HG02623 (cell line): ENCODE data around the gene FBLN5.

Experiments
- ATAC-seq: cut with Tn5 transposase; IDR thresholded peaks from one replicate; pipeline ENCODE4 v1.9.1; 2021; ENCODE audit warnings: moderate library complexity; ENCODE audit not compliant: unreplicated experiment

Gene FBLN5, protein sequence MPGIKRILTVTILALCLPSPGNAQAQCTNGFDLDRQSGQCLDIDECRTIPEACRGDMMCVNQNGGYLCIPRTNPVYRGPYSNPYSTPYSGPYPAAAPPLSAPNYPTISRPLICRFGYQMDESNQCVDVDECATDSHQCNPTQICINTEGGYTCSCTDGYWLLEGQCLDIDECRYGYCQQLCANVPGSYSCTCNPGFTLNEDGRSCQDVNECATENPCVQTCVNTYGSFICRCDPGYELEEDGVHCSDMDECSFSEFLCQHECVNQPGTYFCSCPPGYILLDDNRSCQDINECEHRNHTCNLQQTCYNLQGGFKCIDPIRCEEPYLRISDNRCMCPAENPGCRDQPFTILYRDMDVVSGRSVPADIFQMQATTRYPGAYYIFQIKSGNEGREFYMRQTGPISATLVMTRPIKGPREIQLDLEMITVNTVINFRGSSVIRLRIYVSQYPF

DNA sequence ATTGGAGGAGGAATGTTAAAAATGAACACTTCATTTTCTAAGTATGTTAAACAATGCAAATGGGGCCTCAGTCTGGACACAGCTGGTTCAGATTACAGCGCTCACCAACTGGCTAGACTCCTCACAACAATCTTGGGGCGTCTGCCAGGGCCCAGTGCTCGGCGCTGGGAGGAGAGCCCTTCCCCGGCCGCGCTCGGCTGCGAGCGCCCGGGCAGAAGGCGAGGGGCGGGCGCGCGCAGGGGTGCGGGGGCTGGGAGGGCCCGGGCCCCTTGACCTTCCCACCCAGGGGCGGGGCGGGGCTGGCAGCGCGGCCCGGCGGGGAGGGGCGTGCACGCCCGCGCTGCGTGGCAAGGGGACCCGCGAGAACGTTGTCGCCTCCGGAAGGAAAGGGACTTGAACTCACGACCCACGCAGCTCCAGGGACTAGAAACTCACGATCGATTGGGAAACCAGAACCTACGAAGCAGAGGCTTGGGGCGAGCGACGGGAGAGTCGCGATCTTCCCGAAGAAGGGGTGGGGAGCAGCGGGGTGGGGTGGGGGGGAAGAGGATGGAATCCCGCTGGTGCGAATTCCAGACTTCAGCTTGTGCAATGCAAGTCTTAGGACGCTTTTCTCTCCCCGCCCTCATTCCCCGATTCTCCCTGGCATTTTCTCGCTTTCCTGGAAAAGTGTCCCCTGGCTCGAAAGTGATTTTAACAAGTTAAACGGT is at the start of gene FBLN5:
Gene FBLN5 (minus strand): TSS at position 220 of the 710 bp plus-strand sequence. CDS start 465 bp downstream, outside the sequence.
- ATAC-seq, result no peak

DNA sequence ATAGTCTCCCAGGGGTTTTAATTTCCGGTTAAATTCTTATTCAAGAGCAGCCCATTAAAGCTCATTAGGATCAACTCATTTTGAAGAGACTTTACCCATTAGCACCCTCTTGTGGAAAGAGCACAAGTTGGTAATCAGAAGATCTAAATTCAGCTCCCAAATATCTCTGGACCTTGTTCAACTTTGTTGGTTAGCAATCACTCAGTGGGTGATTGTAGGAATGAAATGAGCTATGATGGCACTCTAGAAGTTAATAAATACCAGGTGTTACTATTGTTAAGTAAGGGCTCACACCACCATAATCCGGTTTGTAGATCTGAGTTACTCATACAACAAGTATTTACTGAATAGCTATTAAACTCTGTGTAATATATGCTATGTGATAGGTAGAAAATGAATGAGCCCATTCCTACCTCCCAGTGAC is 49.5 kb upstream of the FBLN5 start:
- no peak for ATAC-seq

DNA sequence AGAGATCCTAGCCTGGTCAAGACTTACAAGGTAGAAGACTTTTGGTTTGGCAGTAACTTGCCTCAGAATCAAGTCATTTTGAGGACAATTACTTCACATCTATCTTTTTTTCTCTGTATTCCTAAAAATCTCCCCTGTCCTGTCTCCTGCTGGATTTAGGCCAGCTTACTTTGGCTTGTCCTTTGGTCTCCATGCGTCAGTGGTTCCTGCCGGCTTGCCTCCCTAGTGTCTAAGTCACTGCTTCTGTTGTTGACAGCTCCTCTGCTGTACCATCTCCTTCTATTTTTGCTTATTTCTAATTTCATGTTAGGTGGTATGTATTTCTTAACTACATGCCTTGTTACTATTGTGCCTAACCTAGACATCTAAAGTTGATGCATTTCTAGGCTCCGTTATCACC is 39.7 kb upstream of the FBLN5 start:
- no peak for ATAC-seq

DNA sequence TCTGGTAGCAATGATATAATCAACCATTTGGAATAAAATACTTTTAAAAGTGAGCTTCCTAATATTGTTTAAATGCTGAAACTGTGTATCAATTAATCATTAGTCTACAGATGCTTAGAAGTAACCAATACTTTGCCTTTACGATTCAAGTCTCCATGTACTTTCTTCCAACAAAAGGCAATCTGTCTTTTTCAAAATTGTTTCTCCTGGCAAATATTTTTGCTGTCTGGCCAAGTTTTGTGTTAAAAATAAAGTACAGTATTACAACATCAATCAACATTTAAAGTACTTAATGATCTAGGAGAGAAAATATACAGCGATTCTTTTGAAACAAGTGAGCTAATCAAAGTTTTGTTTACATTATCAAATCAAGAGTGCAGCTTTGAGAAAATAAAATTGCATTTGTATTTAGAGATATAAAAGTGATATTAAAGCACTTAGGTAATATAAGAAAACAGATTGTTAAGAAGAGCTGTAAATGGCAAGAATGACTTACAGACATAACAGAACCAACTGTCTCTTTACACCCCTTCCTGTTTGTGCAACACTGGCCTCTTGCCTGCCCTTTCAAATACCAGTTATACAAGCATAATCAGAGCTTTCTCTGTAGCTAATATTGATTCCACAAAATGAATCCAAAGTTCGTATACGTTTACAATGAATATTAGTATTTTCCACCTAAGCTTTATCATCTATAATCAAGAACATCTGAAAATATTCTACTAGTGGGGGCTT is 38.2 kb upstream of the FBLN5 start:
- no peak for ATAC-seq

DNA sequence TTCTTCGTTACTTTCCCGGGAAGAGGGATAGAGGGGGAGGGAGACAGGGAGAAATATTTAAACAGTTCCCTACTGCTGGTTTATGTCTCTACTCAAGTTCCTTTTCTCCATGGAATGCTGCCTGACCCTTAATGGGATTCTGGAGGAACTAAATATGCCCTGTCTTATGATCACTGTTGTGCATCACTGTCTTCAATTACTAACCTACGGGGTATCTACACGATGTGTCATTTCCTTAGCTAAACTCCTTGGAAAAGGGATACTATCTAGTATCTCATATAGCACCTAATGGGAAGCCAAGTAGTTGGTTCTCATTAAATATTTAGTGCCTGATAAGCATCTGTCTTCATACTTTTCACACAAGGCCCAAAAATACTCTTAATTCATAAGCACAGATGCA is 37.5 kb upstream of the FBLN5 start:
- no peak for ATAC-seq

DNA sequence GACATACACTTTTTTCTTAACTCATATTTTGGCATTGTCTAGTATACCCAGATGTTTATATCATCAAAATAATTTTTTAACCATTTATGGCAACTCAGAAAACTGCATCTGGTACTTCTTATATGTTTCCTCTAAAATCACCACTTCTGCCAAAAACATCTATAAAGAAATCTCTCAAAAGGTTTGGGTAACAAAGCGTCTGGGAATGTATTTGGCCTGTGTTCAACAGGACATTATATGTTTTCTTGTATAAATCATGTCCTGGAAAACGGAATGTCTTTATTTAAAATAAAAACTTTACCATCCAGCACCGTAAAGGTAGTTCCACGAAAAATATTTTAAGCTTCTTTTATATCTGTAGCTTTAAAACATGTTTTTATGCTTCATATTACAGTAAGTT is 36.1 kb upstream of the FBLN5 start:
- ATAC-seq, result no peak

DNA sequence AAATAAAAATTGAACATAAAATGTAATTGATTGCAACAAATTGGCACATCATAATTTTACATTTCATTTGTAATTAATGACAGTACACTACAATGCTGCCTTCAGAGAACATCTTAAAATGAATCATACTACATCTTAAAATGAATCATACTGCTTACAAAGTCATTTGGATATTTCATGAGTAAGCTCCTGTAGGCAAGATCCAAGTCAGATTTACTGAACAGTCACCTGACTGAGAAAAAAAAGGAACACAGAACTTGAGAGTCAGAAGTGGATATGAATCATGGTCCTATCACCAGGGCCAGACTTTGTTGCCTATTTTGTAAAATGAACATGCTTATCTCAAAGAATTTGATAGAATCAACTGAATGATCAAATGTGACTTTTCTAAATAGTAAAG is 32.7 kb upstream of the FBLN5 start:
- peak; percentile 84 for ATAC-seq

DNA sequence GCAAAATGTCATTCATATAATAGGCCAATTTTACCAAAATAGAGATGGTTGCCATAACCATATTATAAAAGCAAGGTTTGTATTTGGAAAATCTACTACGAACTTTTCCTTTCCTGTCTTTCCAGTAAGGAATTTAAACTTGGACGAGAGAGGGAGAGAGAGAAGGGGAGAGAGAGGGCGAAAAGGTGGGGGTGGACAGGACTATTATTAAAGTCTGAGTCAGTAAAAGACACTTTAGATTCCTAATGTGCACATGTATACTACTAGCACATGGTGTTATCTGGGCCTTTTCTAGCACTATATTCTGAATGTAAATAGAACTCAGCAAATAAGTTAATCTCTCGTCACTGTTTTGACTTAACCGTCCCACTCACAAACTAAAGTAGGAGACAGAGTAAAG is 30.4 kb upstream of the FBLN5 start:
- no peak for ATAC-seq

DNA sequence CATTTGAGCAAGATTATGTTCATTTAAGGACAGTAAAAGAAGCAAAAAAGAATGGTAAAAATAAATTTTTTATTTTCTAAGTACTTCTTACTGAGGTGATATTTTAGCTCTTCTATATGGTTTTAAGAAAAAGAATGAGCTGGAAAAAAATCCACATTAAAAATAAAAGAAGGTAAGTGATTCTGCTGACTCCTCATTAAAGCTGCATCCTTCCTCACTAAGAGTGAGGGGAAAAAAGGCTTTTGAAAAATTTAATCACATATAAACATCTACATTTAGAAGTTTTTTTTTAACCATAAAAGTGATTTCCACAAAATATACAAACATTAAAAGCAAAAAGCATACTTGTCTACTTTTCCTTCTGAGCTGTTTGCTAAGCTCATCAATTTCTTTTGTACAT is 28.3 kb upstream of the FBLN5 start:
- no peak for ATAC-seq

DNA sequence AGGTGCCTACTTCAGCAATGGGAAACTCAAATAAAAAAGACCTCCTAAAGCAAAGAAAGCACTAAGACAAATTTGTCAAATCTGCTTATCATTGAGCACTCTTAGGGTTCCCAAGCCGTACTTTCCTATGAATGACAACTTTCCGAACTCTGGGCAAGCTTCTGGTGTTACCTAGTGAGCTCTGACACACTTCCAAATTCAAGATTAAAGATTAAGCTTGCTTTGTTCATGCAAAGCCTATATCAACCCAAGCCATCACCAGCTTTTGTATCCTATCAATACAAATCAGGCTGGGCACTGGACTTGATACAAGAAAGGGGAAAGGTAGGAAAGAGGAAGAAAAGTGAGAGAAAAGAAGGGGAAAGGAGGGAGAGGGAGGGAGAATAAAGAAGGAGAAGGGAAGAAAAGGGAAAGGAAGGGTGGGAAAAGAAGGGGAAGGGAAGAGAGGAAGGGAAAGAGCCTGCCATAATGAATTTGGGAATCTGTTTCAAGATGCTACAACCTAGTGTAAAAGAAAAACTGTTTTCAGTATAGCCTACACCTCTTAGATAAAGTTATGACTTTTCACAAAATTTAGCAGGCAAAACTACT is 23.8 kb upstream of the FBLN5 start:
- no peak for ATAC-seq

DNA sequence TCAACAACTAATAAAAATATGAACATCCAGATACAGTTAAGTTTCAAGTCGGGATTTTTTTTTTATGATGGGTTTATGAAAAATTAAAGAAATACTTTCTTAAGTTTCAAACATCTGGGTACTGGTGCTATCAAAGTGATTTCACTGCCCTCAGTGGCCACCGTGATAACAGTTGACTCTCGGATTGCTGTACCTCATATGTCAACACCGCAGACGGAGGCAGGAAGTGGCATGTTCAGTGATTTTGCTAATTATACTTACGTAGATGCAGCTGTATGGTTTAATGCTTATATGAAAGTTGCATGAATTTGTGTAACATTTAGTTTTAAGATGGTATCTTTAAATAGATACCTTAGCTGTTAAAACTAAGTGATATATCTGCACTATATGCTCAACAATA is 20.8 kb upstream of the FBLN5 start:
- ATAC-seq, result no peak

DNA sequence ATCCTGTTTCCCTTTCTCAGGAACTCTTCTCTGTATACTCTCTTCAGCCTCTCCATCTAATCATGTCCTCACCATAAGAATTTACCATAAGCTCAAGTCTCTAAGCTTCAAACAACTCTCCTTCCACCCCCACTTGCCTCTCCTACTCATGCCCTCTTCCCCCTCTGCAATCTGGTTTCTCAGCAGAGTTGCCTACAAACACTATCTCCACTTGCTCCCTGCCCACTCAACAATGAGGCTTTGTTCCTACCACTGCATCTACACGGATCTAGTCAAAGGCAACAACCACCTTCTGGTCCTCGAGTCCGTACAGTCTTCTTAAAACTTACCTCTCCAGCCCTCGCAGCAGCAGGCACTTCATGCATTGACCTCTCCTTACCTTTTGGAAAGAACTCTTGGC is 17.2 kb upstream of the FBLN5 start:
- no peak for ATAC-seq

DNA sequence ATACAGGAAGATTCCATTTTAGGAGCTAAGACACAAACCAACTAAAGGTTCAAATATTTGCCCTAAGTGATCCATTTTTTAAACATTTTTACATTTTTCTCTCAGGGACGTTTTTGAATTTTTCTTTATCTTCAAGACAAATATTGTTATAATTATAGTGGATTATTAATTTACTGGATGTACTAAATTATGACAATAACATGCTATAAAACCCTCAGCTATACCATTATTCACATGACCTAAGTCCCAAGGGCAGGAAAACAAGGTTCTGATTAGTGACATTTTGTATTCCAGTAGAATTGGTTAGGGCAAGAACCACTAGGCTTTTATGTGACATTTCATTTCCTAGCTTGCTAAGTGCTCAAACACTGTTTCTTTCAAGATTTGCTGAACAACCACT is 16.5 kb upstream of the FBLN5 start:
- no peak for ATAC-seq

DNA sequence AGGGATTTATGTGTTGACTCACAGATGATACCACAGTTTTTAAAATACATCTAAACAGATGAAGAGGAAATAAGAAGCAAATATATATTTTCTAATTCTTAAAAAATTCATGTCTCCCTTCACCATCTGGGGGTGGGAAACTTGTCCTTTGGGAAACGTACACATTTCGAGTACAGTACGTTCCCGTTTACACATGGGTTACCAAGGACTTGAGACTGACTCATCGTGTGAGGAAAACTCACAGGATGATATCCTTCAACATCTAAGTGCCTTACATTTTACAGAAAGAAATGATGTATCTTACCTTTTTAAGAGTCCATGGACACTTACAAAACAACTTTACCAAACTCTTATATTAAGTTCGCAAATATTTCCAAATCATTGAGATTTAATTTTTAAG is 16.0 kb upstream of the FBLN5 start:
- no peak for ATAC-seq

DNA sequence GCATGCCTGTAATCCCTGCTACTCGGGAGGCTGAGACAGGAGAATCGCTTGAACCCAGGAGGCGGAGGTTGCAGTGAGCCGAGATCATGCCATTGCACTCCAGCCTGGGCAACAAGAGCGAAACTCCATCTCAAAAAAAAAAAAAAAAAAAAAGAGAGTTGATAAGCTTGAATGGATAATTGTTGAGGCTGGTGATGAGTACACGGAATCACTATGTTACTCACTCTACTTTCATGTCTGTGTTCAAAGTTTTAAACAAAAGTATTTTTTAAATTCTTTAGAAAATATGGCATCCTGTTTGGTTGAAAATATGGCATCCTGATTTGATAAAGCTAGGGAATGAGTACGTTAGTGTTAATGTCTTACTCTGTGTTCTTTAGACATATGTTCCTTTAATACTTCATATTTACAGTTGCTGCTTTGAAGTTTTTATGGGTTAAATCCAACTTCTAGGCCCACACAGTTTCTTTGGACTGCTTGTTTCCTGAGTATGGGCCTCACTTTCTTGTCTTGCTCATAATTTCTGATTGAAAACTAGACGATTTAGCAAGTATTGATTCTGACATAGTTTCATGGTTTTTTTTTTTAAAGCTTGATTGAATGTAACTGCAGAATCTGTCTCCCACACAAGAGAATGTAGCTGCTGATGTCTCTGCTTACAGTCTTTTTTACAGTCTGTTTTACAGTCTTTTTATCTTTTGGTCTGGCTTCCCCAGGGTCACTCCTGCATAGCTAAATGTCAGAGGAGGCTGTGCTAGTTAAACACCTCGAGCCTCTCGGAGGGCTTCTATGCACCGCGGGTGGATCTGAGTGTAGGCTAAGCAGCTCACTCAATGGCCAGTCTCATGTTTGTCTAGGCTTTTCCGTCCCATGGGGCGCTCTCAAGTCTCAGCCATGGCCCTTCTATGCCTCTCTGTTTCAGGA is 14.1 kb upstream of the FBLN5 start:
- no peak for ATAC-seq

DNA sequence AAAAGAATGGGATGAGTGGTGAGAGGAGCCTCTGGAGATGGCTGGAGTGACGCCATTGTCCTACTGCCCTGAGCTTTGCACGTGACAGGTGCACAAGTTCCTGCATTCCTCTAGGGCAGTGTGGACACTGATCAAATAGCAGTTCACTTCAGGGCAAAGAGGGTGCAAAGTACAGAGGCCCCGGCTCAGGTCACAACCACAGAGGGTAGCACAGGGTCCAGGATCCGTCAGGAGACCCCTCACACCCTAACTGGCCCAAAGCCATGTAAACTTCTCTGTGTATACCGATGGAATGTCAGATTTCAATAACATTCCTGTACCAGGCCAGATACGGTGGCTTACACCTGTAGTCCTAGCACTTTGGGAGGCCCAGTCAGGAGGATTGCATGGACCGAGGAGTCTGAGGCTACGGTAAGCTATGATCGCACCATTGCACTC is 10.4 kb upstream of the FBLN5 start:
- no peak for ATAC-seq

DNA sequence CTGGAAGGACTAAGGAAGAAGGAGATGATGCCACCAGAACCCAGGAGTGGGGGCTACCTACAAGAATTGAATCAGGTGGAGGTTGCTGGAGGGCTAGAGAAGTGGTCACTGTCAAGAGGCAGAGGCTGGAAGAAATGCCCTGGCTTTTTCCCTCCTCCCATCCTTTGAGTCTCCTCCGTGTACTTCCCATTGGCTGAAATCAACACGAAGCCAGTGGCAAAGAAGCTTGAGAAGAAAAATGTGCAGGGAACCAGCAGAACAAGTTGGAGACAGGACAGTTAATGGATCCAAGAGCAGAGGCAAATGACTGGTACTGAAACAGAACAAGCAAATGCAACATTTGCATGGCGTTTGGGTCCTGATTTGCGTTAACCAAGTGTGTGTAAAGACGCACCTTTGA is 9.1 kb upstream of the FBLN5 start:
- ATAC-seq, result no peak

DNA sequence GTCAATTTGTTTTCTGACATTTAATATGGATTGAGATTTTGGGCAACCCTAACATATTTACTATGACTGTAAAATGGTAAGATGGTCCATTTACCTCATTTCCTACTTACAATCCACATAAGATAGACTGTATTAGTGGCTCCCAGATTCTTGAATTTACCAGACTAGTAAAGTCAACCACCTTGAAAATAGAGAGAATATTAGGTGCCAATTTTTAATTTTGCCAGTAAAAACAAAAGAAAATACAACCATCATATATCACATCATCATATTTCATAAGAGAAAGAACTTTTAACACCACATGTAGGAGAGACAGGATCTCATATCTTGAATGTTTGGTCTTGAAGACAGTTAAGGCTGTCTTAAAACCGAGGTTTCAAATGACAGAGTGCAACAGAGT is 7.7 kb upstream of the FBLN5 start:
- ATAC-seq, result no peak

DNA sequence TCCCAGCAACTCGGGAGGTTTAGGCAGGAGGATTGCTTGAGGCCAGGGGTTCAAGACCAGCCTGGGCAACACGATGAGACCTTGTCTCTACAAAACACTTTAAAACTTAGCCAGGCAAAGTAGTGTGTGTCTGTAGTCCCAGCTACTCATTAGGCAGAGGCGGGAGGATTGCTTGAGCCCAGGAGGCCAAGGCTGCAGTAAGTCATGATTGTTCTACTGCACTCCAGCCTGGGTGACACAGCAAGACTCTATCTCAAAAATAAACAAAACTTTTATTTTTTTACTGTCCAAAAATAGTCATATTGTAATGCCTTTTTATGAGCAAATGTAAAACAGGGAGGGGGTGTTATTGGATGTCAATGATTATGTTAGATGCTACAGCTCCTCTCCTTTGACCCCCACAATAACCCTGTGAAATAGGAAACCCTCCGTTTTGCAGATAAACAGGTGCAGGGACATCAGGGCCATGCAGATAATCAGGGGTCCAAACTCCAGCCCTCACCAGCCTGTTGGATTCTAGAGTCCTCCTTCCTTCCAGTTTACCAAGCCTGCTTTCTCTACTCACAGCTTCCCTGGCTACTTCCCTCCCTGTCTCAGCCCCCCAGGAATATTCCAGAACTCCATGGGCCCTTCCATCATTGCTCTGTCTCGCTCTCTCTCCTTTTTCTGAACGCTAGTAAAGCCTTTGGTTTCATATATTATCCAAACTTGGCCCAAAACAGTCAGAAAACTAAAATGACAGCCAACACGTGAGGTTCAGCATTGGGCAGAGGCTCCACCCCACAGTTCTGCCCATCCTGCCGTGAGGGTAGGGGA is 5.9 kb upstream of the FBLN5 start:
- ATAC-seq, result no peak
